ENCODE measurements around the gene TUBB6.

DNA sequence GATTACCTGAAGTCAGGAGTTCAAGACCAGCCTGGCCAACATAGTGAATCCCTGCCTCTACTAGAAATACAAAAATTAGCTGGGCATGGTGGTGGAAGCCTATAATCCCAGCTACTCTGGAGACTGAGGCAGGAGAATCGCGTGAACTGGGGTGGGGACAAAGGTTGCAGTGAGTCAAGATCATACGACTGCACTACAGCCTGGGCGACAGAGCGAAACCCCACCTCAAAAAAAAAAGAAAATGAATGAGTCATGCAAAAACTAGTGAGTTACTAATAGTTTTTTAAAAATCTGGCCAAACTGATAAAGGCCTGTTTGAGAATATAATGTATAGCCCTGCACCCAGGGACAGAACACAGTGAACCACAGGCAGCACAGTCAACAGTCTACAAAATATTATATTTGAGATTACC lies 51.5 kb downstream of the TUBB6 start:
- no peak for TF ChIP-seq POLR2A (IDR thresholded peaks at IDR 0.05)
- TF ChIP-seq, protein P1, sequence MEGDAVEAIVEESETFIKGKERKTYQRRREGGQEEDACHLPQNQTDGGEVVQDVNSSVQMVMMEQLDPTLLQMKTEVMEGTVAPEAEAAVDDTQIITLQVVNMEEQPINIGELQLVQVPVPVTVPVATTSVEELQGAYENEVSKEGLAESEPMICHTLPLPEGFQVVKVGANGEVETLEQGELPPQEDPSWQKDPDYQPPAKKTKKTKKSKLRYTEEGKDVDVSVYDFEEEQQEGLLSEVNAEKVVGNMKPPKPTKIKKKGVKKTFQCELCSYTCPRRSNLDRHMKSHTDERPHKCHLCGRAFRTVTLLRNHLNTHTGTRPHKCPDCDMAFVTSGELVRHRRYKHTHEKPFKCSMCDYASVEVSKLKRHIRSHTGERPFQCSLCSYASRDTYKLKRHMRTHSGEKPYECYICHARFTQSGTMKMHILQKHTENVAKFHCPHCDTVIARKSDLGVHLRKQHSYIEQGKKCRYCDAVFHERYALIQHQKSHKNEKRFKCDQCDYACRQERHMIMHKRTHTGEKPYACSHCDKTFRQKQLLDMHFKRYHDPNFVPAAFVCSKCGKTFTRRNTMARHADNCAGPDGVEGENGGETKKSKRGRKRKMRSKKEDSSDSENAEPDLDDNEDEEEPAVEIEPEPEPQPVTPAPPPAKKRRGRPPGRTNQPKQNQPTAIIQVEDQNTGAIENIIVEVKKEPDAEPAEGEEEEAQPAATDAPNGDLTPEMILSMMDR (IDR thresholded peaks at IDR 0.05), result no peak

Data from right lobe of liver (tissue), 4 donors.